Fibroblast of lung (primary cell): ENCODE data around the gene BMPR1A. TPM values are rescaled to one million over a fixed set of nuclear protein-coding genes. Genes with fewer than 3 reads are reported as not detected.

ENCODE experiments used
- DNase-seq, 2 donors: peaks; one replicate each; pipeline versions ENCODE4 v3.0.0 to v3.0.0-alpha.2; 2010; ENCODE audit warnings: low read depth in 2 of 2
- H2AFZ ChIP-seq: 2 replicates; pipeline ENCODE4 v1.5.1; 2012; ENCODE audit warnings: low read length, control low read depth, inconsistent platforms
- H3K27ac ChIP-seq: 2 replicates; pipeline ENCODE4 v1.5.1; 2011; ENCODE audit warnings: low read length, control low read depth; ENCODE audit not compliant: insufficient read depth
- H3K27me3 ChIP-seq: 2 replicates; pipeline ENCODE4 v1.5.1; 2011; ENCODE audit warnings: mild to moderate bottlenecking, low read length; ENCODE audit not compliant: control insufficient read depth, insufficient read depth
- H3K36me3 ChIP-seq: 2 replicates; pipeline ENCODE4 v1.5.1; 2011; ENCODE audit warnings: low read length; ENCODE audit not compliant: control insufficient read depth, insufficient read depth
- H3K4me1 ChIP-seq: 2 replicates; pipeline ENCODE4 v1.5.1; 2011; ENCODE audit warnings: low read length; ENCODE audit not compliant: control insufficient read depth, insufficient read depth; ENCODE audit errors: extremely low read depth
- H3K4me2 ChIP-seq: 2 replicates; pipeline ENCODE4 v1.5.1; 2011; ENCODE audit warnings: low read length, control low read depth; ENCODE audit not compliant: insufficient read depth; ENCODE audit errors: extremely low read depth
- H3K4me3 ChIP-seq, 4 experiments: fragments of 200-600 bp in 1 of 4; sonication (generic) in 1 of 4; replicated peaks in 1 of 4; 2 replicates each; pipeline ENCODE4 v1.5.1; 2011 to 2016; ENCODE audit warnings: low read length in 4 of 4, low read depth in 3 of 4, mild to moderate bottlenecking in 3 of 4, control low read depth in 2 of 4, inconsistent platforms in 1 of 4, mixed read lengths in 1 of 4; ENCODE audit not compliant: insufficient read depth in 1 of 4; ENCODE audit errors: control extremely low read depth in 1 of 4
- H3K79me2 ChIP-seq: 2 replicates; pipeline ENCODE4 v1.5.1; 2012; ENCODE audit warnings: mild to moderate bottlenecking, low read length, inconsistent platforms; ENCODE audit not compliant: control insufficient read depth, insufficient read depth
- H3K9ac ChIP-seq: 2 replicates; pipeline ENCODE4 v1.5.1; 2011; ENCODE audit warnings: mild to moderate bottlenecking, low read length, control low read depth; ENCODE audit not compliant: insufficient read depth
- H3K9me3 ChIP-seq: 2 replicates; pipeline ENCODE4 v1.5.1; 2012; ENCODE audit warnings: low read depth, low read length; ENCODE audit not compliant: control insufficient read depth, insufficient read depth
- H4K20me1 ChIP-seq: 2 replicates; pipeline ENCODE4 v1.5.1; 2011; ENCODE audit warnings: low read length; ENCODE audit not compliant: control insufficient read depth, insufficient read depth; ENCODE audit errors: extremely low read depth
- CTCF ChIP-seq, 2 donors: IDR thresholded peaks in 1 of 2; conservative IDR thresholded peaks in 1 of 2; 1 replicate in 1 of 2; 2 replicates in 1 of 2; pipeline ENCODE4 v1.5.1; 2011 to 2012; ENCODE audit warnings: low read length in 2 of 2, control low read depth in 1 of 2, inconsistent platforms in 1 of 2, low read depth in 1 of 2, mild to moderate bottlenecking in 1 of 2
- EZH2 ChIP-seq: IDR thresholded peaks from 2 replicates; pipeline ENCODE4 v1.5.1; 2012; ENCODE audit warnings: low read length, control low read depth, mild to moderate bottlenecking; ENCODE audit errors: missing control alignments
- polyA plus RNA-seq, 2 donors: library from polyadenylated mRNA; depleted of rRNA in 1 of 2; stranded (reverse) in 1 of 2; unstranded in 1 of 2; fragments of >200 nt; gene quantifications; 2 replicates each; pipeline ENCODE4 v1.2.1, GENCODE V29; 2011 to 2012; ENCODE audit warnings: missing spikeins in 1 of 2
- total RNA-seq: library from RNA; depleted of rRNA; stranded (reverse); fragments of >200 nt; gene quantifications from 2 replicates; pipeline ENCODE4 v1.2.1, GENCODE V29; 2014

BMPR1A gene
- total and polyA plus RNA-seq, 2 donors (not counting 1 experiment from before 2014, with no cell fraction given), result 52.8 to 61.8 TPM

- peaks cover 2% of the 10 kb centered on the region for H3K4me1 ChIP-seq
- H3K36me3 ChIP-seq, result no peaks in the 10 kb centered on the region
- TF ChIP-seq EZH2 (no peak), CTCF (conservative IDR thresholded peaks at IDR 0.05 in 1 of 2, IDR thresholded peaks at IDR 0.05 in 1 of 2; ENCODE audit: low read depth in 1 of 2, low read length in 2 of 2) (no peak)
- no peak overlapping the region for H3K4me2 ChIP-seq
- H3K9me3 ChIP-seq, result no peaks in the 10 kb centered on the region
- no peak overlapping the region for H3K27ac ChIP-seq
- no peaks in the 10 kb centered on the region for H4K20me1 ChIP-seq
- H3K27me3 ChIP-seq, result no peaks in the 10 kb centered on the region
- no peaks in the 10 kb centered on the region for H3K79me2 ChIP-seq
- H3K9ac ChIP-seq, result no peak overlapping the region
- DNase-seq, result peak in 1 of 2 donors; percentile 10
- H3K4me3 ChIP-seq, result no peak overlapping the region
- H2AFZ ChIP-seq, result no peak overlapping the region
Observed at GRCh38 chr10:86744067-86744725, 12.2 kb upstream of the BMPR1A start.

GRCh38 chr10:86747796-86748581 is 8.4 kb upstream of the BMPR1A start:
- Histone ChIP-seq H3K27me3 (no peaks in the 10 kb centered on the region), H4K20me1 (no peaks in the 10 kb centered on the region), H2AFZ (no peak overlapping the region), H3K4me2 (no peak overlapping the region), H3K36me3 (no peaks in the 10 kb centered on the region), H3K9ac (no peak overlapping the region), H3K4me3 (no peak overlapping the region), H3K9me3 (no peaks in the 10 kb centered on the region), H3K79me2 (no peaks in the 10 kb centered on the region), H3K4me1 (peaks cover 2% of the 10 kb centered on the region), H3K27ac (no peak overlapping the region)
- DNase-seq, result peak in 1 of 2 donors; percentile 58
- TF ChIP-seq EZH2 (no peak), CTCF (conservative IDR thresholded peaks at IDR 0.05 in 1 of 2, IDR thresholded peaks at IDR 0.05 in 1 of 2; ENCODE audit: low read depth in 1 of 2, low read length in 2 of 2) (no peak)

- Histone ChIP-seq H4K20me1 (no peaks in the 10 kb centered on the region), H3K27me3 (no peaks in the 10 kb centered on the region), H3K4me2 (no peak overlapping the region), H3K79me2 (peaks cover 3% of the 10 kb centered on the region), H3K36me3 (no peaks in the 10 kb centered on the region), H3K4me1 (no peaks in the 10 kb centered on the region), H2AFZ (no peak overlapping the region), H3K9ac (no peak overlapping the region), H3K9me3 (no peaks in the 10 kb centered on the region), H3K4me3 (no peak overlapping the region), H3K27ac (no peak overlapping the region)
- DNase-seq, result no peak
- TF ChIP-seq EZH2 (no peak), CTCF (conservative IDR thresholded peaks at IDR 0.05 in 1 of 2, IDR thresholded peaks at IDR 0.05 in 1 of 2; ENCODE audit: low read depth in 1 of 2, low read length in 2 of 2) (no peak)
Observed at GRCh38 chr10:86749854-86750253, 6.6 kb upstream of the BMPR1A start.
